HG02588 (cell line): ENCODE data around the gene TUBA1B.
"Not testable (repeated sequence)": the region's sequence is repeated elsewhere in the genome, so short reads cannot be mapped to it uniquely, and the experiment has no call there.

Experiments
- ATAC-seq: cut with Tn5 transposase; IDR thresholded peaks from one replicate; pipeline ENCODE4 v1.9.1; 2021; ENCODE audit warnings: mild to moderate bottlenecking, moderate library complexity; ENCODE audit not compliant: unreplicated experiment

TUBA1B gene

DNA sequence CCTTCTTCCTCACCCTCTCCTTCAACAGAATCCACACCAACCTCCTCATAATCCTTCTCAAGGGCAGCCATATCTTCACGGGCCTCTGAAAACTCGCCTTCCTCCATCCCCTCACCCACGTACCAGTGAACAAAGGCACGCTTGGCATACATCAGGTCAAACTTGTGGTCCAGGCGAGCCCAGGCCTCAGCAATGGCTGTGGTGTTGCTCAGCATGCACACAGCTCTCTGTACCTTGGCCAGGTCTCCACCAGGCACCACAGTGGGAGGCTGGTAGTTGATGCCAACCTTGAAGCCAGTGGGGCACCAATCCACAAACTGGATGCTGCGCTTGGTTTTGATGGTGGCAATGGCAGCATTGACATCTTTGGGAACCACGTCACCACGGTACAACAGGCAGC, 3.2 kb downstream of the TUBA1B start:
- ATAC-seq = not testable (repeated sequence)

DNA sequence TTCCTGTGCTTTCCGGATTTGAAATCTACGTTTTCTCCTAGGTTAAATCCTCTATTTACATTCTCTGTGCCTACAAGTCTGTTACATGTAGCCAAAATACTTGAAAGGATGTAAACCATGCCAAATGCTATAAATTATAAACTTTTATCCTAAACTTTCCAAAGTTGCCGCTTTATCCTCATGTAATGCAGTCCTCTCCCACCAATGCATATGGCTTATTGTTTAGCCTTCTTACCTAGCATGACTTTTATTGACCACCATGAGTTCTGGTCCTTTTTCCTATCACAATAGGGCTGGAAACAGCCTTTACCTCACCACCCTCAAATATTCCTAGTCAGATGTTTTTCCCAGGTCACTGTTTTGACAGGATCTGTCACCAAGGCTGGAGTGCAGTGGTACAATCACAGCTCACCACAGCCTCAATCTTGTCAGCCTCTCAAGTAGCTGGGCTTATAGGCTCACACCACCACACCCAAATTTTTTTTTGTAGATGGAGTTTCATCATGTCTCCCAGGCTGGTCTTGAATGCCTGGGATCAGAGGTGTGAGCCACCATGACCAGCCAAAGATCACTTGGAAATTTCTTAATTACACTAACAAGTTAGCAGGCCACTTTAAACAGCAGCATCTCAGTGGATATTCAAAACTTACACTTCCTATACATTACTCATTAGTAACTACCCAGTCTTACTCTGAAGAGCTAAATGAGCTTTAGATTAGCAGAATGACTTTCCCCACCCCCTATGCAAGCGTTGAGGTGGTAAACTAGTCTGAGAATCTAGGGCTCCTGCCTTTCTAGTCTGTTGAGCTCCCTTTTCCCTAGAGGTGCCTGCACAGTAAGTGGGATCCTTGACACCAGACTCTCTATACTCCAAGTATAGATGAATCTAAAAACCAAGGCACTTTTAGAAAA, 4.1 kb downstream of the TUBA1B start:
- ATAC-seq = no peak

DNA sequence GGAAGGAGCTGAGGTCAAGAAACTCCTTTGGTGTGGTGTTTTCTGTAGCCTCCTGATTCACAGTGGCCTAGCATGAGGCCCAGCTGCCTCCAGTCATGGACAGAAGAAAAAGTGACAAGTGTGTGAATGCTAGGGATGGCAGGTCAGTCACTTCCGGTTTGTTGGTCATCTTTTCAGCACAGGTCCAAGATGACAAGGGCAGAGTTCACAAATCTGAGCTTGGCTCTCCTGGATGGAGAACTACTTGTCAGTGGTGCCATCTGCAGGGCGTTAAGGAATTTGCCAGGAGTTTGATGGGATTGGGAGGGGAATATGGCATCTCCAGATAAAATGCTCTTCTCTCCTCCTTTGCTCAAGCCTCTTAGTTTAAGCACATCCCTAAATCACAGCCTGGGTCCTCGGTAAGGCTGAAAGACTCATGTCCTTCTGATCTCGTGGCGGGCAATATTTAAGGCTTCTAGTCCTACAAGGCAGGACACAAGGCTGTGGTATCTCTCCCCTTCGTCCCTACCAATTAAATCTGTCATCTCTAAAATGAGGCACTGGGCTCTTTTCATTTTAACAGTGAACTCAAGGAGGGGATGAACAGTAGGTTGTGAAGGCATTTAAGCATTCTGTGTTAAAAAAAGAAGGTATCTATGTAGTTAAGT, 10.0 kb downstream of the TUBA1B start:
- no peak for ATAC-seq

DNA sequence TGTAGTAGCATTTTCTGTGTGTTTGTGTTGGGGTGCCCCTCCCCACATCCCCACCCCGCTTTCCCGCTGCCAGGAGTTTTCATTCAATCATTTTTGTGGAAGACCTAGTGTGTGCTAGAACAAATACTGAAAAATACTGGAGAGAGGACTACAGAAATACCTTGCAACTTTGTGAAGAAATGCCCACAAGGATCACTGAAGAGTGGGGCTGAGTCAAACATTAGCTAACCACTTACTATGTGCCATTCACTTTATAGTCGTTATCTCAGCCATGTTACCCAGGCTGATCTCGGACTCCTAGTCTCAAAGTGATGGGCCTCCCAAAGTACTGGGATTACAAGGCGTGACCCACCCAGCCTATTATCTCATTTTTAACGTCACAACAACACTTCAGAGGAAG, 20.0 kb downstream of the TUBA1B start:
- ATAC-seq = no peak

DNA sequence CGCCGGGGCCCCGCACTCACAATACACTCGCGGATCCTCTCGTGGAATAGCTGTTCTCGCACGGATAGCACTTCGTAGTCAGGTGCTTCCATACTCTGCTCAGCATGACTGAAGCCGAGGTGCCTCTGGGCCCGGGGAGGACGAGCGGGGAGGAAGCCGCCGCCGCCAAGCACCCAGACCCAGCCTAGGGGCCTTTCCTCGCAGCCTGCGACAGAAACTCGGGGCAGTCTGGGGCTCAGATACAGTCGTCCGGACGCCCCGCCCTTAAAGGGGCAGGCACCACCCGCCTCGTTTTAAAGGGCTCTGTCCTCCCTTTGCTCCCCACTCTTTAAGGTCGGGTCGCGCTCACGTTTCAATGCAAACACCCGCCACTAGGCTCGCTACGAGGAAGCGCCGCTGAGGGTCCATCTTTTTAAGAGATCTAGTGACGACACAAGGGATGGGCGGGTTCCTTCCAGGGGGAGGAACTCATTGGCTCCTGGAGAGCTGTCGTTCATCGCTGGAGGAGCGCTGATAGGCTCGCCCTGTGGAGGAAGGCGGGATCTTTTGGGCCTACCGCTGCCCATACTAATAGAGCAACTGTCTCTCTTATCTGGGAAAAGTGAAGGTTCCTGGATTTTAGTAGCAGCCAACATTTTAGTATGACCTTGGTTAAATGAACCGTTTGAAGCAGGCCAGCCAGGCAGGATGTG, 20.6 kb downstream of the TUBA1B start, which contains the start of gene LMBR1L:
LMBR1L (minus strand) TSS at position 384 of the 692 bp plus-strand sequence; CDS start at position 92, 292 bp downstream.
- peak; percentile 99 for ATAC-seq

DNA sequence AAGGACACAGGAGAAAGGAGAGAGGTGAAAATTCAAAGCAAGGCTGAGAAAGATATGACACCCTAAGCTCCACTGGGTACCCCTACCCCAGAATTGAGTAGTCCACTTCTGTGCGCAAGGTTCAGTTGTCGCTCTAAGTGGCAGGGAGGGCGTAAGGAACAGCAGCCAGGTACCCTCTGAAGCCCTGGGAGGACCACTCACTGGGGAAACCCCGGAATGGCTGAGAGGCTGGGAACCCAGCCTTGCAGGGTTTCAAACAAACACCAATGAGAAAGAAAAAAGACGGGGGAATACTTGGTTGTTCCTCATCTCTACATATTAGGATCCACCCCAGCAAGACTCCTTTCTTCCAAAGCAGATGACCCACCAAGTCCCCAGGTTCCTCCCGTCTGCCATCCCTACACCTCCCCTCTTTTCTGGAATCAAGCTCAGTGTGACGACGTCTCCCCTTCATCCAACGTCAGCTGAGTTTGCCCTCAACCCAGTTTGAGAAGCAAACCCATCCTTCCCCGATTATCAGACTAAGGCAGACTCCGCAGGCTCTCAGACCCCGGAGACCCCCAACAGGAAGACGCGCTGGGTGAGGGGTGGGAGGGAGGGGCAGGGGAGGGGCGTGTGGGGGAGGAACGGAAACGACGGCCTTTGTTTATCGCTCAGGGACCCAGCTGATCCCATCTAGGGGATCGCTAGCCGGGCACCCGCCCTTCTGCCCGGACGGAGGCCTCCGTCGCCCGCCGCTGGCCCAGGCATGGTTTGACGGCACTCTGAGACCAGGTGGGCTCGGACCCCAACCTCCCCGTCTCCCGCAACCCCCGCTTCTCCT, 21.3 kb downstream of the TUBA1B start:
- ATAC-seq = no peak

DNA sequence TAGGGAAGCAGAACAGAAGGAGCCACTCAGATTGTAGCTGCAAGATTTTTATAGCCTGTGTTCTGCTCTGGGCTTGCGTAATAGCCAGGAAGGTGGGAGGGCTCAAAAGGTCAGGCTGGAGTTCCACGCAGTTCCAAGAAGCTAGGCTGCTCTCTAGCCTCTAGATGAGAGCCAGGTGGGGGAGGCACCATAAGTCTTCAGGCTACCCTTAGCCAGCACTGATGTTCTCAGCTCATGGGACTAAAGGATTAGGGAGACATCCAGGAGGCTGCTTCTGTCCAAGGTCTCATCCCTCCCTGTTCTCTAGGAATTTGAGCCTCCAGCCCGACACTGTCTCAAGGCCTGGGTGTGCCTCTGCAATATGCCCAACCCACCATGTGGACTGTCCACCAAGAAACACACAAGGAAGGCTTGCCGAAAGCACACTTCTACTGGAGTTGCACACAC, 22.2 kb downstream of the TUBA1B start:
- ATAC-seq = no peak

DNA sequence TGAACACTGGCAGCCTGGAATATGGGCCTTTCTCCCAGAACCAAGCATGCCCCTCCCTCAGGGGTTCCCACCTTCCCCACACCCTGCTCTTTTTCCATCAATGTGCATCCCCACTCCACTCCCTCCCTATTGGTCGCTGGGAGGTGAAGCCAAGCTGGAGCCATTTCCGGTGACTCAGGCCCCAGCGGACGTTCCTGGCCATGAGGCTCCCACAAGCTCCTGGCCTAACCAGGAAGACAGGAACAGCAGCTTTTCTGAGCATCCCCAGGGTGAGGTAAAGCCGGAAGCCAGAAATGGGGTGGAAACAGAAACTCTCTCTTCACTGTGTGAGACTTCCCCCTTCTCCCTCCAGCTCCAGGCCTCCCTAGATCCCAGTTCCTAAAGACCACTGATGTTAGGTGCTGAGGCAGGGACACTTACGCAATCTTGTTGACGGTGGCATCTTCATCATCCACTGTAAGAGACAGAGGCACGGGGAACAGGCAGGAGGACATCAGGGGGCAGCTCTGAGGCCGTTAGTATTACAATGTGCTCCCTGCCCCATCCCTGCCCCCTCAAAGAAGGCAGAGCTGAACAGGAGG, 25.6 kb downstream of the TUBA1B start:
- no peak for ATAC-seq

DNA sequence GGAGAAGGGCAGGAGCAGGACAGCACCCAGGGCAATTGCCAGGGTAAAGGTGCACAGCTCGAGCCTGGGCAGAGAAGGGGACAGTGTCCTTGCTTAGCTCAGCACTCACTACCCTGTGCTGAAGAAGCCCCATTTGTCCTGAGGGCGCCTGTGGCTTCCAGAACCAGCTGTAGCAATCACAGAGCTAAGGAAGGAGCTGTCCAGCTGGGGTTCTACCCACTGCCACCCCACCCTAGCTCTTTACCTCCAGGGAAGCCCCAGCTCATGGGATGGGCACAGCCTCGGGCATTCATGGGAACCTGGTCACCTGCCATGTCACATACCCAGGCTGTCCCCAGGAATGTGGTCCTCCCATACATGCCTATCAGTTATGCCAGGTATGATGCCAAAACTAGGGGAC, 26.4 kb downstream of the TUBA1B start:
- no peak for ATAC-seq

DNA sequence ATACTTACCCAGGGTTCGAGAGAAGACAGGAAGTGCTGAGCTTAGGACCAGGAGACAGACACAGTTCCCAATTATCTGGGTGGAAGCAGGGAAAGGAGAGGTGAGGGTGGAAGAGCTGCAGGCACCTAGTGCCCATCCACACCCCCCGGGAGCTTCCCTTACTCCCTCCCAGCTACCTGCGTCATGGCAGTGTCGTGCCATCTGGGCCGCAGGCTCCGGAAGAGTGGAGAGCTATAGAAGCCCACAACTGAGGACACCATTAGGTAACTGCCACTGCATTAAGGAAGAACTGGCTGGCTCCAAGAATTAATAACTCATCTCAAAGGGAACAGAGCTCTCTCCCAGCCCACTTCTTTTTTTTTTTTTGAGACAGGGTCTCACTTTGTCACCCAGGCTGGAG, 30.8 kb downstream of the TUBA1B start:
- ATAC-seq = no peak

DNA sequence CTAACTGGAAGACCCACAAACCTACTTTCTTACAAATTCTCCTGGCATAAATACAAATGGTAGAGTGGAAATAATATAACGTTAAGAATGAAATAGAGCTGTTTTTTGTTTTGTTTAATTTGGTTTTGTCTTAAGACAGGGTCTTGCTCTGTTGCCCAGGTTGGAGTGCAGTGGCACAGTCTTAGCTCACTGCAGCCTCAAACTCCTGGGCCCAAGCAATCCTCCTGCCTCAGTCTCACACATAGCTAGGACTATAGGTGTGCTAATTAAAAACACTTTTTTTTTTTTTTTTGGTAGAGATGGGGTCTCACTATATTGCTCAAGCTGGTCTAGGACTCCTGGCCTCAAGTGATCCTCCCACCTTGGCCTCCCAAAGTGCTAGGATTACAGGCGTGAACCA, 32.5 kb downstream of the TUBA1B start:
- no peak for ATAC-seq

DNA sequence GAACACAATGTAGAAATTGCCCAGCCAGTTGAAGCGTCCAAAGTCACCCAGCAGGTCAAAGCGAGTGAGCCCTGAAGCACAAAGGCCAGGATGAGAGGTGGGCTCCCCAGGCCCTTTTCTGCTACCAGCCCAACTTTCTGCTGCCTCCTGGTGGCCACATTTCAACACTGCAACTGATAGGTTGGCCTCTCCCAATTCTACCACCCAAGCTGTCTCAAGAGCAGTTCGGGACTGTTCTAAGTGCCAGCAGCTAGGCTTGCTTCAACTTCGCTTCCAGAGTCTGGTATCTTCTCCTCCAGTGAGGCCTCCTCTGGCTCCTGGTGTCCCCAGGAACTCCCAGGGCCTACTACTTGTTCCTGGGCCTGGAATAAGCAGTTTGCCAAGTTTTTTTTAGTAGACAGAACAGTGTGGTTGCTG, 33.2 kb downstream of the TUBA1B start:
- no peak for ATAC-seq

DNA sequence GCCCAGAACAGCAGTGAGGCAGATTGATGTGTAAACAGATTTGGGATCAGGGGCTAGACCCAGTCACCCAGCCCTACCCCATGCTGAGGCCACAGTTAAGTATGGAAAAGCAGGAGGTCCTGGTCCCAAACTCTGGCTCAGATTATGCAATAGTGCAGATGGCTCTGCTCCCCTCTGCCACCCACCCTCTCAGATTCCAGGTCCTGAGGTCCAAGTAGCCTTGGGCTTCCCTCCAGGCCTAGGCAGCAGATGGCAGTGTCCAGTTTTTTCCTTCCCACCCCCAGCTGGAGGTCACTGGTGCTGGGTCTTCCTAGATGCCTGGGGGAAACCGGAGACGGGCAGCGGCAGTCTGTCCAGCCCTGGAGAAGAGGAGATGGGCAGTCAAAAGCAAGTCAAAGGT, 33.8 kb downstream of the TUBA1B start:
- ATAC-seq = no peak

DNA sequence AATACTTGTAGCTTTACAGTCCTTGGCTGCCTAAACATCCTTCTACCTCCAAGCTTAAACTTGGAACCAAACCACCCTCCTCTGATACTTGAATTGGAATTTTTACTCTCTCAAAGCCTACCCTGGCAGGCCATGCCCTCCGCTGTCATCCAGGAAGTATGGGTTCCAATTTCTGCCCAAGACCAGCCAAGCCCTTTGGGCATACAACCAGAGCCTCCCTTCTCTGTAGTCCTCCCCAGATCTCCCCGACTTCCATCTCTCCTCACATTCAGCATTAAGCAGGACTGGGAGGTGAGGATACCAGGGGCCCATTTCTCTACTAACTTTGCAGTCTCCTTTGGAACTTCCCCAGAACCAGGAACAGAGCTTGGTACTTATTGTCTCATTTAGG, 36.2 kb downstream of the TUBA1B start:
- ATAC-seq = no peak

DNA sequence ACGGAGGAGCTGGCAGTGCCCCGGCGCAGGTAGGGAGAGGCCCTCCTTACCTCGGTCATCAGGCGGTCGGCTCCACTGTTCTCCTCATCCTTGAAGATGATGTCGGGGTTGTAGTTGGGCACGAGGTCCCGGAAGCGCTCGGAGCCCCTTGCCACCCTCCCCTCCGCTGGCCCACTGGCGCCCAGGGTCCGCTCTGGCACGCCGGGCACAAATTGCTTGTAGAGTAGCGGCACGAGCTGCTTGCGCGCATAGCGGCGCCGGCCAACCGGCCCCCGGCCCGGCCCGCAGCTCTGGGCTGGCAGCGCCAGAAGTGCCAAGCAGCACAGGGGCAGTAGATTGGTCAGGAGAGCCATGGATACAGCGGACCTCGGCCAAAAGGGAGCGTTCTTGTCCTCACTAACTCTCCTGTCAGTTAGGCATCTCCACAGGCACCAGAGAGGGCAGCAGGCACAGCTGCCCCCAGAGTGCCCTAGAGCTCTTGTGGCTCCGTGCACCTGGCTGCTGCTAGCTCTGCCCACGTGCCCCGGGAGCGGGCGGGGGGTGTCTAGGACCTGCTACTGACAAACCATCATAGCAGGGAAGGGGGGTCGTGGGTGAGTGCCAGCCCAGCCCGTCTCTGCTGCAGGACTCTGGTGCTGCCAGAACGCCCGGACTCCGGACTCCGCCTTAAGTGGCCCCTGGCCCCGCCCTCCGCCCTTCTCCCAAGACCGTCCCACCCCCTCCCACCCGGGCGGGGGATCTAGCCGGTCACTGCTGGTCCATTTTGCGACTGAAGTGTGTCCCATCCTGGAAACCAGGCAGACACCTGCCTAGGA, 36.8 kb downstream of the TUBA1B start, which contains the start of gene DHH:
DHH (minus strand) TSS at position 642 of the 815 bp plus-strand sequence; CDS start at position 353, 289 bp downstream.
- no peak for ATAC-seq

DNA sequence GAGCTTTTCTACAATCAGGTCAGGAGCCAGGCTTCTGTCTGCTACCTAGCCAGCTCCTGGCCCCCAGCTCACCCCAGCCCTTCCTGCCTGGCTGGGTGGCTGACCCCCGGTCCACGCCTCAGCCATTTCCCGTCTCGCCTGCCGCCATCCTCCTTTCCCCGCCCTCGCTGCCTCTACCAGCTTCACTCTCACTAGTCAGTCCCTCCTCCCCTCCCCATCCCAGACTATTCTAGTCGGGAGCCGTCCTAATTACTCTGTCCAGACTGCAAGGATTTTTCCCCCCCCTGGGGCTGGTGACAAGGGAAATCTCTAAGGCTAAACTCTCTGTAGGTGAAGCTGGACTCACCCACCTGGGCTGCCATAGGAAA, 37.4 kb downstream of the TUBA1B start:
- ATAC-seq = no peak

DNA sequence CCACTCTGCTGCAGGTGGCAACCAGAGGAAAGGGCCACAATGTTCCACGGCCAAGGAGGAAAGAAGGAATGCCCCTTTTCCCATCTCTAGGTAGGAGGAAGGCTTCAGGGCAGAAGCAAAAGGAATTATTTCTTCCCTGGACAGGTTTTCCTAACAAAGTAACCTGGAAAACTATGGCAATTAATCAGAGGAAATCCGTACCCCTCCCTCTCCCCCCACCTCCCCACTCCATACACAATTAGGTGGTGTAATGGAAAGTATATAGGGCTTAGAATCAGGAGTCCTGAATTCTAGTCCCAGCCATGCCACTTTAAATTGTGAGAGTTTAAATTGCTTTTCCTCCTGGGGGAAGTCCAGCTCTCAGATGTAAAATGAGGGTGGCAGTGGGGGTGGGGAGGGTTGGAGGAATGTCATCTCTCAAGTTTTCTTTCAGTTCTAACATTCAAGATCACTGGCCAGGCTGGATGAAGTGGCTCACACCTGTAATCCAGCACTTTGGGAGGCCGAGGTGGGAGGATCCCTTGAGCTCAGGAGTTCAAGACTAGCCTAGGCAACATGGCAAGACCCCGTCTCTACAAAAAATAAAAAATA, 38.3 kb downstream of the TUBA1B start:
- ATAC-seq = no peak

DNA sequence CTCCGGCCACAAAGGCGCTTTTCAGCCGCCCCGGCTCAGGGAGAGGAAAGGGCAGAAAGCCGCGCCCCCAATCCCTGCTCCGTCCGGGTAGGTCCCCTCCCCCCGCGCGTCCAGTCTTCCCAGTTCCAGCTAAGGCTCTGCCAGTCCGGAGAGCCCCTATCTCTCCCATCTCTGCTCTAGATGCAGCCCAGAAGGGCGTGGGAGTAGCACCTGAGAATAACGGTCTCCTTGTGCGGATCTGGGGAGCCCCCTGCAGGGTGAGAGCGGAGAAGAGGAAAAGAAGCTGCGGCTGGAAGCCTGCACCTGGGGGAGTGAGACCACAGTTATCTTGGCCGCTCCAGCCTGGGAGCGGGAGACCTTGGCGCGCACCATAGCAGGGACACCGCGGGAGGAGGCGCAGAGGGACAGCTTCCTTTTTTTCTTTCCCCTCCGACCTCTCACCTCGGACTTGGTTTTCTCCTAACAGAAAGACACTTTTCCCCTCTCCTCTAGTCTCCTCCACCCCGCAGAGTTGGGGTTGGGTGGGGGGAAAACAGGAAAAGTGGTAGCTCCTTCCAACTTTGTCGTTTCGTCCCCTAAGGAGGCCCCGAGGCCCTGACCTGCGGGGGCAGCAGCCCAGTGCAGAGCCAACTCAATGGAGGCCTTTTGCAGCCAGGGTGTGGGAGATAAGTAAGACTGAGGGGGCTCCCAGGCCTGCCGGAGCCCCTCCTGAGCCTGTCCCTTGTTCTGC, 38.9 kb downstream of the TUBA1B start:
- no peak for ATAC-seq

DNA sequence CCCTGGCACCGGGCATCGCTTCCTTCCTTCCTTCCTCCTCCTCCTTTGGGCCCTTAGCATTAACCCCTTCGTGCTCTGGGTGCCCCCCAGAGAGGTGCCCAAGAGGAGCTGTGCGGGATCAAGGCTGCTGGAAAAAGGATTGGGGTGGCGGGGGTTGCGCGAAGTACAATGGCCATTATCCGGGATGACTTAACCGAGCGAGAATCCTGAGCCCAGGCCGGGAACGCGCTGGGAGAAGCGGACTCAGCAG, 39.4 kb downstream of the TUBA1B start:
- no peak for ATAC-seq
